ENCODE results near the gene MLNR.

GRCh38 chr13:49221590-49221965 is 1.4 kb downstream of the MLNR start:
- TF ChIP-seq CTCF (IDR thresholded peaks at IDR 0.05) (no peak), POLR2A (IDR thresholded peaks at IDR 0.05) (no peak)

Data from right lobe of liver (tissue), 4 donors.